ENCODE results near the gene USH1G. TPM values are rescaled to one million over a fixed set of nuclear protein-coding genes. Genes with fewer than 3 reads are reported as not detected.

The USH1G gene
- total and polyA plus RNA-seq, 2 experiments from 2014 or later = 0.65 to 1.6 TPM

DNA sequence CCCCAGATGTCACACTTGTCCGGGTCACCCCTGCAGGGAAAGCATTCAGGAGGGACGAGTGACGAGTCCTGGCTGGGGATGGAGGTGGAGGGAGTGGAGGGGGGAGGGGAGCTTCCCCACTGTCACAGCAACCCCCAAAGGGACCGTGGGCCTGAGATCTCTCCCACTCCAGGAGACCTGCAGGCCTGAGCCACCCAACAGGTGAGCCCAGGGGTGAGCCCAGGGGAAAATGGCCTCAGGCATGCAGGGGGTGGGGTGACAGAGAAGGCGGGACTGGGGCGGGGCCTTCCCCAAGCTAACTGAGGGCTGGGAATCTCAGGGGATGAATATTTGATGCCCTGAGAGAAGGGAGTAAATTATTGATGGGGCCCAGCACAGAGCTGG is 2.4 kb downstream of the USH1G start:
- peak; percentile 14 for DNase-seq (ENCODE audit: low spot score)
- Histone ChIP-seq H3K36me3 (replicated peaks; ENCODE audit: insufficient read depth, low read depth) (no peaks in the 10 kb centered on the region), H3K9me3 (ENCODE audit: low read depth) (no peaks in the 10 kb centered on the region), H3K4me1 (ENCODE audit: insufficient read depth) (peaks cover 20% of the 10 kb centered on the region), H2AFZ (no peak overlapping the region), H3K4me3 (no peak overlapping the region), H4K20me1 (ENCODE audit: insufficient read depth, poor library complexity, severe bottlenecking) (no peaks in the 10 kb centered on the region), H3K27me3 (peaks cover 33% of the 10 kb centered on the region), H3K9me2 (replicated peaks; ENCODE audit: insufficient read depth) (no peaks in the 10 kb centered on the region), H3K27ac (no peak overlapping the region), H3K4me2 (no peak overlapping the region), H3K79me2 (no peaks in the 10 kb centered on the region)
- WGBS (ENCODE audit: low lambda C conversion rate, missing lambda C conversion rate) = 79% methylated on average over 3 of the region's 6 CpGs
- no peak for TF ChIP-seq EZH2 (IDR thresholded peaks at IDR 0.05; ENCODE audit: borderline replicate concordance)

DNA sequence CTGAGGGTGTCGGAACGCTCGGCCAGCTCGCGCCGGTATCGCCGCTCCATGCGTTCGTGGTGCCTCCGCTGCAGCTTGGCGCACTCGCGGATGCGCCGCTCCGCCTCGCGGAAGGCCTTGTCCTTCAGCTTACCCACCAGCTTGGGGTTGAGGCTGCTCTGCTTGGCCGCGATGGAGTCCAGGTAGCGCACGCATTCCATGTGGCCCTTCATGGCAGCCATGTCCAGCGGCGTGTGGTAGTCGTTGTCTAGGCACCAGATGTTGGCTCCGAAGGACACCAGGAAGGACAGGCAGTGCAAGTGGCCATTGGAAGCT is 2.8 kb downstream of the USH1G start:
- no peak overlapping the region for H3K4me2 ChIP-seq
- H3K9me3 ChIP-seq (ENCODE audit: low read depth) = no peaks in the 10 kb centered on the region
- WGBS (ENCODE audit: low lambda C conversion rate, missing lambda C conversion rate) = 99% methylated on average over 27 of the region's 27 CpGs
- no peaks in the 10 kb centered on the region for H4K20me1 ChIP-seq (ENCODE audit: insufficient read depth, poor library complexity, severe bottlenecking)
- no peak overlapping the region for H3K27ac ChIP-seq
- no peak overlapping the region for H3K4me3 ChIP-seq
- H3K9me2 ChIP-seq (replicated peaks; ENCODE audit: insufficient read depth) = no peaks in the 10 kb centered on the region
- no peak overlapping the region for H2AFZ ChIP-seq
- no peaks in the 10 kb centered on the region for H3K36me3 ChIP-seq (replicated peaks; ENCODE audit: insufficient read depth, low read depth)
- H3K79me2 ChIP-seq = no peaks in the 10 kb centered on the region
- peak; percentile 3 for DNase-seq (ENCODE audit: low spot score)
- H3K27me3 ChIP-seq = peaks cover 29% of the 10 kb centered on the region
- TF ChIP-seq CTCF (IDR thresholded peaks at IDR 0.05; ENCODE audit: poor library complexity) (no peak), EZH2 (IDR thresholded peaks at IDR 0.05; ENCODE audit: borderline replicate concordance) (no peak), EZH2phosphoT487 (IDR thresholded peaks at IDR 0.05; ENCODE audit: low read depth, severe bottlenecking, unreplicated experiment) (no peak)
- H3K4me1 ChIP-seq (ENCODE audit: insufficient read depth) = peaks cover 20% of the 10 kb centered on the region

DNA sequence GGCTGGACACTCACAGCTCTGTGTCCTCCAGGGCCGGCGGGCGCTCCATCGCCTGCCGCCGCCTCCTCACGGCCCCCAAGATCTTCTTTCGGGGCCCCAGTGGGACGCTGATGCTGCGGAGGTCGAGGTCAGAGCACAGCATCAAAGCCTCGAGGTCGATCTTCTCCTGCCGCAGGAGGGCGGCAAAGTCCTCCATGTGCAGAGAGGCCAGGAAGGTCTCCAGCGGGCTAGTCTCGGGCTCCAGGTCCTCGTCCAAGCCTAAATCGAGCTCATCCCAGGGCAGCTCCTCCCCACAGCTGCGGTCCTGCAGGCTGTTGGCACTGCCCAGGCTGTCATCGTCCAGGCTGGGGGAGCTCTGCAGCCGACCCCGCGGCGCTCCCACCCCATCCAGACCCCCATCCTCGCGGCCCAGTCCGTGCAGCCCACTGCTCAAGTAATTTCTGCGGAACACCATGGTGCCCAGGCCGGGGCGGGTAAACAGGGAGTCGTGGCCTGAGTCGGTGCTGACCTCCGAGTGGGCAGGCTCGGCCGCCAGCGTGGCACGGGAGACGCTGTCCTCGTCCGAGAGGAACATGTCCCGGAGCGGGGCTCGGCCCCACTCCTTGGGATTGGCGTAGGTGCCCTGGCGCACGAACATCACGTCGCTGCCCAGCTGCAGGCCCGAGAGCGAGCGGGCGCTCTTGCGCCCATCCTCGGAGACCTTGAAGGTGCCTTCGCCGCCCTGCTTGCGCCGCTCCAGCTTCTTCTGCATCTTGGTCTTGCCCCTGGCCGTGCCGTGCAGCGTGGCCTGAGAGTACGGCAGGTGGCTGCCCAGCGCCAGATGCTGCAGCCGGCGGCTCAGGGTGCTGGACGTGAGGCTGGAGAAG is 3.4 kb downstream of the USH1G start:
- no peak for DNase-seq (ENCODE audit: low spot score)
- H3K79me2 ChIP-seq = no peaks in the 10 kb centered on the region
- H3K27me3 ChIP-seq = peaks cover 23% of the 10 kb centered on the region
- H3K27ac ChIP-seq = no peak overlapping the region
- H4K20me1 ChIP-seq (ENCODE audit: insufficient read depth, poor library complexity, severe bottlenecking) = no peaks in the 10 kb centered on the region
- WGBS (ENCODE audit: low lambda C conversion rate, missing lambda C conversion rate) = 89% methylated on average over 62 of the region's 67 CpGs
- no peaks in the 10 kb centered on the region for H3K9me2 ChIP-seq (replicated peaks; ENCODE audit: insufficient read depth)
- no peaks in the 10 kb centered on the region for H3K36me3 ChIP-seq (replicated peaks; ENCODE audit: insufficient read depth, low read depth)
- no peak overlapping the region for H3K4me3 ChIP-seq
- no peak overlapping the region for H2AFZ ChIP-seq
- peak; percentile 14 for TF ChIP-seq CTCF (IDR thresholded peaks at IDR 0.05; ENCODE audit: poor library complexity)
- TF ChIP-seq EZH2phosphoT487 (IDR thresholded peaks at IDR 0.05; ENCODE audit: low read depth, severe bottlenecking, unreplicated experiment) = no peak
- no peak for TF ChIP-seq EZH2 (IDR thresholded peaks at IDR 0.05; ENCODE audit: borderline replicate concordance)
- H3K4me2 ChIP-seq = no peak overlapping the region
- no peaks in the 10 kb centered on the region for H3K9me3 ChIP-seq (ENCODE audit: low read depth)
- H3K4me1 ChIP-seq (ENCODE audit: insufficient read depth) = peaks cover 20% of the 10 kb centered on the region

DNA sequence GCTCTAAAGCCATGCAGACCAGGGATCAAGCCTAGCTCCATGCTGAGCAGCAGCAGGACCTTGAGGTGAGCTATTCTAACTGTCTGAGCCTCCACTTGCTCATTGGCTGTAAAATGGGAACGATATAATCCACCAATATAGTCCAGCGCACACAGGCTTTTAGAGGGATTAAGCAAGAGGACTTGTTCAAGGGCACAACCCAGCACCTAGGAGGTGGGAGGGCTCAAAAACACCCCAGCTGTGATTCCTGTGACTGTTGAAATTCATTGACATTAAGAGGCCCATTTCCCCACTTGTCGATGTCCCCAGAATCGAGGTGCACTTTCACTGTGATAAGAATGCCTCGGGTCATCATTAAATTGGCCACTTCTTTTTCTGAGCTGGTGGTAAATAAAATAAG is 4.1 kb downstream of the USH1G start:
- Histone ChIP-seq H3K79me2 (no peaks in the 10 kb centered on the region), H3K27ac (no peak overlapping the region), H3K4me3 (no peak overlapping the region), H4K20me1 (ENCODE audit: insufficient read depth, poor library complexity, severe bottlenecking) (no peaks in the 10 kb centered on the region), H3K9me2 (replicated peaks; ENCODE audit: insufficient read depth) (no peaks in the 10 kb centered on the region), H3K9me3 (ENCODE audit: low read depth) (no peaks in the 10 kb centered on the region), H2AFZ (no peak overlapping the region), H3K4me2 (no peak overlapping the region), H3K36me3 (replicated peaks; ENCODE audit: insufficient read depth, low read depth) (no peaks in the 10 kb centered on the region), H3K27me3 (peaks cover 15% of the 10 kb centered on the region), H3K4me1 (ENCODE audit: insufficient read depth) (peaks cover 19% of the 10 kb centered on the region)
- TF ChIP-seq EZH2 (IDR thresholded peaks at IDR 0.05; ENCODE audit: borderline replicate concordance) (no peak), EZH2phosphoT487 (IDR thresholded peaks at IDR 0.05; ENCODE audit: low read depth, severe bottlenecking, unreplicated experiment) (no peak), CTCF (IDR thresholded peaks at IDR 0.05; ENCODE audit: poor library complexity) (no peak)
- no peak for DNase-seq (ENCODE audit: low spot score)
- 86% methylated on average over 5 of the region's 5 CpGs for WGBS (ENCODE audit: low lambda C conversion rate, missing lambda C conversion rate)

All from hepatocyte (in vitro differentiated cells).